HG02943 (cell line): Measurements from ENCODE around the gene POLRMT.
"Not testable (repeated sequence)": the region's sequence is repeated elsewhere in the genome, so short reads cannot be mapped to it uniquely, and the experiment has no call there.

ENCODE experiments used
- ATAC-seq: cut with Tn5 transposase; IDR thresholded peaks from one replicate; pipeline ENCODE4 v1.9.1; 2021; ENCODE audit warnings: mild to moderate bottlenecking, low read depth, moderate library complexity; ENCODE audit not compliant: unreplicated experiment

The POLRMT gene

DNA sequence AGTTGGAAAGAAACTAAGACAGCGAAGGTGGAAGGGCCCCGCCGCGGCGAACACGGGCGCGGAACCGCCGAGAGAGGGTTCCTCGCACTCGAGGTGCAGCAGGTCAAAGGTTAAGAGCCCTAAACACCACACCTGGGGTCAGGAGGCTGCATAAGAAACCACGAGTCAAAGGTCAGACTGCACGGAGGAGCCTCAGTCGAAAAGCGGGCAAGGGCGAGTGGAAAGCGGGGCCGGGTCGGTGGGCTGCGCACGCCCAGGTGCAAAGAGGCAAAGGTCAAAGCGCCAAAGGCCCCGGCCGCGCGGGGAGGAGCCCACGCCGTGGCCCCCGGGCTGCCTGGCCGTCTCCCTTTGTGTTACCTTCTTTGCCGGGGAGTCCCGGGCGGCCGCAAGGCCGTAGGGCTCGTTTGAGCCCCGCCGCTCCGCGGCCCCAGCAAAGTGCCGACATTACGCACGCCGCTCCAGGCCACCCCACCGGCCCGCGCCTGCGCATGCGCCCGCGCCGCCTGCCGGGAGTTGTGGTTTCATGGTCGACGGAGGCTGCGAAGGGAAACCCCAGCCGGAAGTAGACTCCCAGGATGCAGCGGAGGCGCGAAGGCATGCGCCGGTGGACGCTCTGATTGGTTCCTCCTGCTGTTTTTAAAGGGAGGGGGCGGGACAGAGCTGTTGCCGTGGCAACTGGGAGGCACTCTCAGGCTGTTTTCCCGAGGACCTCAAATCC is at the start of gene POLRMT:
POLRMT (minus strand) TSS at position 470 of the 718 bp plus-strand sequence; CDS start at position 445, 25 bp downstream.
- ATAC-seq = peak; percentile 76

DNA sequence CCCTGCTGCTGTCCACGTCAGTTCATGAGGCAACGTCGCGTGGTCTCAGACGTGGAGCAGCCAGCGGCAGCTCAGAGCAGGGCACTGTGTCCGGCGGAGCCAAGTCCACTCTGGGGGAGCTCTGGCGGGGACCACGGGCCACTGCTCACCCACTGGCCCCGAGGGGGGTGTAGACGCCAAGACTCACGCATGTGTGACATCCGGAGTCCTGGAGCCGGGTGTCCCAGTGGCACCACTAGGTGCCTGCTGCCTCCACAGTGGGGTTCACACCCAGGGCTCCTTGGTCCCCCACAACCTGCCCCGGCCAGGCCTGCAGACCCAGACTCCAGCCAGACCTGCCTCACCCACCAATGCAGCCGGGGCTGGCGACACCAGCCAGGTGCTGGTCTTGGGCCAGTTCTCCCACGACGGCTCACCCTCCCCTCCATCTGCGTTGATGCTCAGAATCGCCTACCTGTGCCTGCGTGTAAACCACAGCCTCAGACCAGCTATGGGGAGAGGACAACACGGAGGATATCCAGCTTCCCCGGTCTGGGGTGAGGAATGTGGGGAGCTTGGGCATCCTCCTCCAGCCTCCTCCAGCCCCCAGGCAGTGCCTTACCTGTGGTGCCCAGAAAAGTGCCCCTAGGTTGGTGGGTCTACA is 49.5 kb upstream of the POLRMT start:
- ATAC-seq = no peak

DNA sequence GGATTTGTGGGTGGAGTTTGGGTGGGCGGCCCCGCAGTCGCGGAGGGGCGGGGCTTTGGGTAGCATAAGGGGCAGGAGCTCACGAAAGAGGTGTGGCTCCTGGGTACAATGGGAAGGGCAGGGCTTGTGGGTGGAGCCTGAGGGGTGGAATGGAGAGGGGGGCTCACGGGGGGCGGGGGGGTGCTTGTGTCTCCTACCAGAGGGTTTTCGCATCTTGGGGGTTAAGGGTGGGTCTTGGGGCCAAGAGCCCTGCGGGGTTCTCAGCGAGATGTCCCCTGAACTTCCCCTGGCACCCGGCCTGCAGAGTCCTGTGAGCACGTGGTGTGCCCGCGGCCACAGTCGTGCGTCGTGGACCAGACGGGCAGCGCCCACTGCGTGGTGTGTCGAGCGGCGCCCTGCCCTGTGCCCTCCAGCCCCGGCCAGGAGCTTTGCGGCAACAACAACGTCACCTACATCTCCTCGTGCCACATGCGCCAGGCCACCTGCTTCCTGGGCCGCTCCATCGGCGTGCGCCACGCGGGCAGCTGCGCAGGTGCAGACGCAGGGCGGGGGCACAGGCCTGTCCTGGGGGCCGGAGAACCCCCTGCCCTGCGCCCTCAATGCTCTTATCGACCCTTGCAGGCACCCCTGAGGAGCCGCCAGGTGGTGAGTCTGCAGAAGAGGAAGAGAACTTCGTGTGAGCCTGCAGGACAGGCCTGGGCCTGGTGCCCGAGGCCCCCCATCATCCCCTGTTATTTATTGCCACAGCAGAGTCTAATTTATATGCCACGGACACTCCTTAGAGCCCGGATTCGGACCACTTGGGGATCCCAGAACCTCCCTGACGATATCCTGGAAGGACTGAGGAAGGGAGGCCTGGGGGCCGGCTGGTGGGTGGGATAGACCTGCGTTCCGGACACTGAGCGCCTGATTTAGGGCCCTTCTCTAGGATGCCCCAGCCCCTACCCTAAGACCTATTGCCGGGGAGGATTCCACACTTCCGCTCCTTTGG is 48.0 kb upstream of the POLRMT start:
- ATAC-seq = no peak

DNA sequence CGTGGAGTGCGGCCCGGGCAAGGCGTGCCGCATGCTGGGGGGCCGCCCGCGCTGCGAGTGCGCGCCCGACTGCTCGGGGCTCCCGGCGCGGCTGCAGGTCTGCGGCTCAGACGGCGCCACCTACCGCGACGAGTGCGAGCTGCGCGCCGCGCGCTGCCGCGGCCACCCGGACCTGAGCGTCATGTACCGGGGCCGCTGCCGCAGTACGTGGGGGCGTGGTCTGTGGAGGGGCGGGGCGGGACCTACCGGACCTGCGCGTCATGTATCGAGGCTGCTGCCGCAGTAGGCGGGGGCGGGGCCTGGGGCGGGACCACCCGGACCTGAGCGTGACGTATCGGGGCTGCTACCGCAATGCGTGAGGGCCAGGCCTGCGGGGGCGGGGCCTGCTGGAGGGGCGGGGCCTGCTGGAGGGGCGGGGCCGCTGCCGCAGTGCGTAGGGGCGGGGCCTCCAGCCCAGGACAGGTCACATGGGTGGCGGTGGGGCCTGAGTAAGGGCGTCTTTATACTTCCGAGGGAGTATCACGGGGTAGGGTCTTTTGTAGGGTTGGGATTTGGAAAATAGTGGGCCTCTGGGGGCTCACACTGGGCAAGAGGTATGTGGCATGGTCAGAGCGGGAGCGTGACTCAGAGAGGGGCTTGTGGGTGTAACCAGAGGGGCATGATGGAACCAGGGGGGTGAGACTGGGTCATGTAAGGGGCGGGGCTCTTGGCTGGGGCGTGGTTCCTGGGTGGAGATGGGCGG is 47.1 kb upstream of the POLRMT start:
- peak; percentile 66 for ATAC-seq

DNA sequence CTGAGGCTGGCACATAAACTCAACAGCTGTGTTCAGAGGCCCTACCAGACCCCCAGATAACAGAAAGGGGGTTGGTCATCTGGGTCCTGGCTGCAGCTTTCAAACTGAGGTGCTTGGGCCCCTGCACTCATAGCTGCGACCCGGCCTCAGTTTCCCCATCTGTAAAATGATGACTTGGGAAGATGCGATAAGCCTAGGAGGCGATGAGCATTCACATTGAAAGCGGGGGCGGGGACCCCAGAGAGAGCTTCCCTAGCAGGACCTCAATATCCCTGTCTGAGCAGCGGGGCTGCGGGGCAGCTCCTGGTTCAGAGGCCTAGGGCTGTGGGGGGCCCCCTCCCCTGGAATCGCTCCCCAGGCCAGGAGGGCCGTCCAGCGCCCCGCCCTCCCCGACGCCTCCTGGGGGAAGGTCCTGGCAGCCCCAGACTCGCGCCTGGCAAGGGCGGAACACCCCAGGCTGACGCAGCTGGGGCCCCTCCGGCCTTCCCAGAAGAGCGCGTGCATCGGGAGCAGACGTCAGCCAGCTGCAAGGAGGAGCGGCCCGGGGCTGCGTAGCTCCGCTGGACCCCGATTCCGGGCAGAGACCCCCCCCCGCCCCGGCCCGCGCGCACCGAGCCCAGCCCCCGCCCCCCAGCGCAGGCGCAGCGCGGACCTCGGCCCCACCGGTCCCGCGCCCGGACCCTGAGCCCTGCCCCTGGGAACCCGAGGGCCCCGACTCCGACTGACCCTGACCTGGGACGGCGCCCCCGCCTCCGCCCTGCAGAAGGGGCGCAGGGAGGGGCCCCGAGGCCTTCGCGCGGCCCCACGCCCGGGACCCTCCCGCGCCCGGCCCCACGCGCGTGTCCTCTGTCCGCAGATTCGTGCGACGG is 46.3 kb upstream of the POLRMT start:
- no peak for ATAC-seq

DNA sequence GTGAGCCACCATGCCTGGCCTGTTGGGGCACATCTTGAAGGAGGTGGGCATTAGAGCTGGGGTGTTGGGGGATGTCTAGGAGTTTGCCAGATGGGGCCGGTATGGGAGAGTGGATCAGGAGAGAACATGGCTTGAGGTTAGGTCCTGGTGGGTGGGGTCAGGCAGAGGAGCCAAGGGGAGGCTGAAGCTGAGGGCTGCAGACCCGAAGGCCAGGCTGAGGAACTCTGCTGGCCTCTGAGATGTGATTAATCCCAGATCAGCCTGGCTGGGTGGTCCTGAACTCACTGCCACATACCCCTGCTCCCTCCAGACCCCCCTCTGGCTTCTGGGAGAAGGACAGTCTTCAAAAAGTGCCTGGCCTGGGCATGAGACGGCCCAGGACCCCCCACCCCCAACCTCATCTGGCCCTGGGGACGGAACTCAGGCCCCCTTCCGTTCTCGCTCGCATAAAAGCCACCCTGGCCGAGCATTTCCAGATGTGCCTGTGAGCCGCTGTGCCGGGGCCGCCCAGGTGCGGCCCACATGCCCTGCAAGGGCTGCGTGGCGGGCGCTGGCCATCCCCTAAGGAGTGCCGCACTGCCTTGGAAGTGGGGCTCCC is 45.6 kb upstream of the POLRMT start:
- ATAC-seq = no peak

DNA sequence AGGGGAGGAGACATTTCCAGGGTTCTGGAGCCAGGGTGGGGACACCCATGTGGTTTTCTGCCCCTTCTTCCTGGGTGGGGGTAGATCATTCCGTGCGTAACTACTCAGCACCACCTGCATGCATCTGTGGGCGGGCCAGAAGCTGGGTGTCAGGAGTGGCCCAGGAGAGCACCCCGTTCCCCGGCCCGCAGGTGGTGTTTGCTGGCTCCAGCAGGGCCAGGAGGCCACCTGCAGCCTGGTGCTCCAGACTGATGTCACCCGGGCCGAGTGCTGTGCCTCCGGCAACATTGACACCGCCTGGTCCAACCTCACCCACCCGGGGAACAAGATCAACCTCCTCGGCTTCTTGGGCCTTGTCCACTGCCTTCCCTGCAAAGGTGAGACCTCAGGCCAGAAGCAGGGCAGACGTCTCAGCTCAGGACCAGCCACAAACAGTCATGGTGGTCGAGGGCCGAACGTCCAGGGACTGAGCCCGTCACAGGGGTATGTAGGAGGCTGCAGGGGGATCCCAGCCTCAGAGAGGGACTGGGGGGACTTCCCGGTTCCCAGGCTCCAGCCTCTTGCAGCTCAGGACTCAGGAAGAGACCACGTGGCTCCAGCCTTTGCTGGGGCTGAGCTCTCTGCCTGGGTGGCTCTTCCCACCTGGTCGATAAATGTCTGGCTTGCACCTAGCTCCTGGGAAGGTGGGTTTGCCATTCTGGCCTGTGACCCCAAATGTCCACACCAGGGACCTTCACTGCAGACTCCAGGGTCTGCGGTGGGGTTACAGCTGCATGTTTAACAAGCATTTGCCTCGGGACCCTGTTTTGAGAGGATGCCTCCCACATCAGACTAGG is 44.5 kb upstream of the POLRMT start:
- no peak for ATAC-seq

DNA sequence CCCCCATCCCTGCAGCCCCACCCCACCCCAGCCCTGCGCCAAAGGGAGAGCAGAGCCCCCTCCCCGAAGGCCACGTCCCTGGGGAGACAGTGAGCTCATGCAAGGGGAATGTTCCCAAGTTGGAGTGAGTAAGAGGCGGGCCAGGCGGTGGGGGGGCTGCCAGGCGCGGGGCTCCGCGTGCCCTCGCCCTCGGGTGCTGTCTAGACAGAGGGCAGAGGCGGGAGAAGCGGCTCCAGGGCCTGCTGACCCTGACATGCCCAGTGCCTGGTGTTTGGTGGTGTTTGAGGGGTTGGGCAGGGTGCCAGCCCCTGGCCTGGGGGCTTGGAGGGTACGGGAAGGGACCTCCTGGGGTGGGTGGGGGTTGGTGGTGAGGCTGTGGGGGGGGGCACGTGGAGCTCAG is 43.9 kb upstream of the POLRMT start:
- ATAC-seq = no peak

DNA sequence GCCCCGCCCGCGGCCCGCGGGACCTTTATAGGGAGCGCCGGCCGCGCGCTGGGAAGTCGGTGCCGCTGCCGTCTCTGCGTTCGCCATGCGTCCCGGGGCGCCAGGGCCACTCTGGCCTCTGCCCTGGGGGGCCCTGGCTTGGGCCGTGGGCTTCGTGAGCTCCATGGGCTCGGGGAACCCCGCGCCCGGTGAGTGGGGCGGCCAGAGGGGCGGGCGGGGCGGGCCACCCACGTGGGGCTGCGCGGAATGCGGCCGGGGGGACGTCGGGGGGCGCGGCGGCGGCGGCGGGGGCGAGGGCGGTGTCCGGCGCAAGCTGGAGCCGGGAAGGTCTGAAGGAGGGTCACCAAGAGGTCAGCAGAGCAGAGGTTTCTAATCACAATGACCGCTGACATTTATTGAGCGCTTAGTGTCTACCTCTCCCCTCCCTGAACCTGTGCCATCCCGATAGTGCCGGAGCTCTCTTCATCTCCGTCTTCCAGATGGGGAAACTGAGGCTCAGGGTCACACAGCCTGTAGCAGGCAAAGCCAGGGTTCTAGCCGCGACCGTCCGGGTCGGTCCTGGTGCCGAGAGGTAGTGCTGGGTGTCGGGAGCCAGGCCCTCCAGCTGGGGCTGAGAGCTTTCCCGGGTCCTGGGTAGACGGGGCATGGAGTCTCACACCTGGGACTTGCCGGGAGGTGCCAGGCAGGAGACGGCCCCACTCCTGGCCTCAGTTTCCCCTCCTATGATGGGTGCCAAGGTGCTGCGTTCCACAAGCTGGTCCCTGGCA is 43.2 kb upstream of the POLRMT start, which contains the start of gene FSTL3:
FSTL3 (plus strand) TSS at position 54 of the 767 bp plus-strand sequence; CDS start at position 86, 32 bp downstream.
- ATAC-seq = no peak

DNA sequence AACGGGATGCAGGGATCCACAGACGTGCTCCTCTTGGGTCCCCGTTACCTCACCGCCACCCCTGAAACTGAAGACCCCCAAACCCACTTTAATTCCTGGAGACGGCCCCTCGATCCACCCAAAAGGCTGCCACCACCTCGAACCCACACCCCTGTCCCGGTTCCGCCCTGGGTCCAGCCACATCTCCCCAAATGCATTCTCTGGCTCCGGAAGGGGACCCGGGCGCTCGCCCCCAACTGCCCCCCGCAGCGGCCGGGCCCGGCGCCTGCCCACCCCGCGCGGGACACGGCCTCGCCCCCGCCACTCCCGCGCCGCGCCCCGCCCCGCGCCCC is 42.6 kb upstream of the POLRMT start:
- no peak for ATAC-seq

DNA sequence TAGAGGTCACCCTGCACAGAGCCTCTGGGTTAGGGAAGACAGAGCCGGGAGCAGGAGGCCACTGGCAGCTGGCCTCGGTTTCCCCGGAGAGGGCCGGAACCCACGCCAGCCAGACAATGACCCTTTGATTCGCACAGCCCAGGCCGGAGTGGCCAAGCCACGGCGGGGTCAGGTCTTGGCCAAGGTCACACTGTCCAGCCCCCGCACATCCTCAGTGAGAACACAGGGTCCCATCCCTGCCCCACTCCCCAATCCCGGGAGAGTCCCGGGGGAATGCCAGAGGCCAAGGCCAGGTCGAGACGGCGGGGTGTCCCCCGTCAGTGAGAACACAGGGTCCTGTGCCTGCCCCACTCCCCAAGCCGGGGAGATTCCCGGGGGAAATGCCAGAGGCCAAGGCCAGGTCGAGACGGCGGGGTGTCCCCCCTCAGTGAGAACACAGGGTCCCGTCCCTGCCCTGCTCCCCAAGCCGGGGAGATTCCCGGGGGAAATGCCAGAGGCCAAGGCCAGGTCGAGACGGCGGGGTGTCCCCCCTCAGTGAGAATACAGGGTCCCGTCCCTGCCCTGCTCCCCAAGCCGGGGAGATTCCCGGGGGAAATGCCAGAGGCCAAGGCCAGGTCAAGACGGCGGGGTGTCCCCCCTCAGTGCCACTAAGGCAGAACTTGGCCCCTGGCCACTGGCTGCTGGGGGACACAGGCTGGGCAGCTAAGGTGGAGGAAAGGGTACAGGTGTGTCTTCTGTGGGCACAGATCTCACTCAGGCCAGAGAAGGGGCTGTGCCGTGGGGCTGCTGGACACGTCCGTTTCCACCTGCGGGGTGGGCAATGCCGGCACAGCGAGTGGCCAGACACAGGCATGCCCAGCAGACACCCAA is 41.2 kb upstream of the POLRMT start:
- ATAC-seq = no peak

DNA sequence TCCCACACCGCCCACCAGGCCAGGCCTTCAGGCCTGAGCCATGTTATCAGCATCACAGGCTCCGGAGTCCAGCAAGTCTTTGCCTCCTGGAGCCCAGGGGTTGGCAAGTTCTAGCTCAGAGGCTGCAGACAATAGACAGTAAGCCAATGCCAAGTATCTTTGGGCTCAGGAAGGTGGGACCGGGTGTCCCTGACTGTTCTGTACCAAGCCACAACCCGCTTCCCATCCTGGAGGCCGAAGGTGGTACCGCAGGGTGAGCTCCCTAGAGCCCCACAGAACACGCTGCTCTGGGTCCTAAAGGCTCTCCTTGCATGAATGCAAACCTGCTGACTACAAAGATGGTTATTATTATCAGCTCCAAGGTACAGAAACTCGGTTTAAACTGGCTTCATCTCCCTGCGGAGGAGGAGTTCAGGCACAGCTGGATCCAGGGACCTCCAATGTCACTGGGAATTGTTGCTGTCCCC is 37.3 kb upstream of the POLRMT start:
- no peak for ATAC-seq

DNA sequence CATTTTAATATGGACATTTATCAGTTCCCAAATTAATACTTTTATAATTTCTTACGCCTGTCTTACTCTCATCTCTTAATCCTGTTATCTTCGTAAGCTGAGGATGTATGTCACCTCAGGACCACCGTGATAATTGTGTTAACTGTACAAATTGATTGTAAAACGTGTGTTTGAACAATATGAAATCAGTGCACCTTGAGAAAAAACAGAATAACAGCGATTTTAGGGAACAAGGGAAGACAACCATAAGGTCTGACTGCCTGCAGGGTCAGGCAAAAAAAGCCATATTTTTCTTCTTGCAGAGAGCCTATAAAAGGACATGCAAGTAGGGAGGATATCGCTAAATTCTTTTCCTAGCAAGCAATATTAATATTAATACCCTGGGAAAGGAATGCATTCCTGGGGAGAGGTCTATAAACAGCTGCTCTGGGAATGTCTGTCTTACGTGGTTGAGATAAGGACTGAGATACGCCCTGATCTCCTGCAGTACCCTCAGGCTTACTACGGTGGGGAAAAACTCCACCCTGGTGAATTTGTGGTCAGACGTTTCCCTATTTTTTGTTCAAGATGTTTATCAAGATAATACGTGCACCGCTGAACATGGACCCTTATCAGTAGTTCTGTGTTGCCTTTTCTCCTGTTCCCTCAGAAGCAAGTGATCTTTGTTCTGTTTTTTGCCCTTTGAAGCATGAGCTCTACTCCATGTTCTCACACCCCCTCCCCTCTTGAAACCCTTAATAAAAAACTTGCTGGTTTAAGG is 35.5 kb upstream of the POLRMT start:
- ATAC-seq = not testable (repeated sequence)

DNA sequence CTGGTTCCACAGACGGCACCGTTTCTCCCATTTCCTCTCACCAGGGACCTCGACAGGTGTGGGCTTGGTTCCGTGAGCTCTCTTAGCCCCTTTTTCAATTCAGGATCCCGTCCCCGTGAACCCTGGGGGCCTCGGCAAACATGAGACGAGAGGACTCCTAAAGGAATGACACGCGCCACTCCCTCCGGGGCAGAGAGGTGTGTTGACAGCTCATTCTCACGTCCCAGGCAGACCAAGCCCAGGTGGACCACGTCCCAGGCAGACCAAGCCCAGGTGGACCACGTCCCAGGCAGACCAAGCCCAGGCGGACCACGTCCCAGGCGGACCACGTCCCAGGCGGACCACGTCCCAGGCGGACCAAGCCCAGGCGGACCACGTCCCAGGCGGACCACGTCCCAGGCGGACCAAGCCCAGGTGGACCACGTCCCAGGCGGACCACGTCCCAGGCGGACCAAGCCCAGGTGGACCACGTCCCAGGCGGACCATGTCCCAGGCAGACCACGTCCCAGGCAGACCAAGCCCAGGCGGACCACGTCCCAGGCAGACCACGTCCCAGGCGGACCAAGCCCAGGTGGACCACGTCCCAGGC is 33.7 kb upstream of the POLRMT start:
- ATAC-seq = not testable (repeated sequence)

DNA sequence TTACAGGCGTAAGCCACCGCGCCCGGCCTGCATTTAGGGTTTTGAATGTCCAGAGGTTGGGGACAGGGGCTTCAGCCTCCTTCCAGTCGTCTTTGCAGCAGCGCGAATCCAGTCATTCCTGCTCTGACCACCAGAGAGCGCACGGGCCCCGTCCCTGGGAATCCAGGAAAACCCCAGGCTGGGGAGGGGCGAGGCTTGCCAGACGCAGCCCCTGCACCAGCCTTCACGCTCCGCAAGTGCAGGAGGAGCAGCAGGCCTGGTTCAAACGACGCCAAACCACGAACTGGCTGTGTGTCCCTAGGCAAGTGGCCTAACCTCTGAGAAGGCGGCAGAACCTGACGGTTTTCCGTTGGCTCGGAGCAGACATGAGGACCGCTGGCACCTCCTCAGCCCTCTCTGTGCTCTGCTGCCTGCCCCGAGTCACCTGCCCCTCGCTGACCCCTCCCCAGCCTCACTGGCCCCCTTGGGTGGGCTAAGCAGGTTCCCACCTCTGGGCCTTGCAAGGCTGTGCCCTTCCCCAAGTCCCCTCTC is 31.6 kb upstream of the POLRMT start:
- ATAC-seq = no peak
